ENCODE data around the gene UBTD2. TPM values are rescaled to one million over a fixed set of nuclear protein-coding genes. Genes with fewer than 3 reads are reported as not detected.

UBTD2 gene
- polyA plus RNA-seq, 3 donors: 2.3 to 3.2 (median 2.6) TPM

DNA sequence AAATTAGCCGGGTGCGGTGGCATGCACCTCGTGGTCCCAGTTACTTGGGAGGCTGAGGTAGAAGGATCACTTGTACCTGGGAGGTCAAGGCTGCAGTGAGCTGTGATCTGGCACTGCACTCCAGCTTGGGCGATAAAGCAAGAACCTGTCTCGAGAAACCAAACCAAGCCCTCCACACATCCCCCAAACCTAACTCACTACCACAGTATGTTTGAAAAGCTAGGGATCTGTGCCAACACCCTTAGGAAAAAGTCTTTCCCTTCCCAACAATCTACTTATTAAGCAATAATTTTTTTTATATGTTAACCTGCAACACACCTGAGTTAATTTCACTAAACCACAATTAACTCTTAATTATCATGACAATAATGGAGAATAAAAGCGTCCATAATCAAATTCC is 2.2 kb downstream of the UBTD2 start:
- no peak overlapping the region for H3K4me3 Mint-ChIP-seq
- H3K27me3 Mint-ChIP-seq (ENCODE audit: low read depth in 3 of 3): peaks cover 5 to 16% (median 12%) of the 10 kb centered on the region in 3 donors
- no peak overlapping the region for H3K4me2 ChIP-seq (replicated peaks; ENCODE audit: extremely low read depth, low read length, poor library complexity, severe bottlenecking)

DNA sequence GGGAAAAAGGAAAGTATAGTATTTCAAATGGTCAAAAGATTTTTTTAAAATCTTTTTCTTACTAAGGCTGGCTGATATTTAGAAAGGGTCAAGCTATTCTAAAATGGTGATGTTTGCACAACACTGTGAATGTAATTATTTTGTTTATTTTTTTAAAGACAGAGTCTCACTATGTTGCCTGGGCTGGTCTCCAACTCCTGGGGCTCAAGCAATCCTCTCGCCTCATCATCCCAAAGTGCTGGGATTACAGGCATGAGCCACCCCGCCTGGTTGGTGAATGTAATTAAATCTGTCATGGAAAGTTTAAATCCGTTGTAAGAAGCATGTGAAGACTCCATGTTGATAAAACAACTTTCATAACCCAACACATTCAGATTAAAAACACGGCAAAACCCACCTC is 2.6 kb downstream of the UBTD2 start:
- Mint-ChIP-seq H3K4me3 (no peak overlapping the region), H3K4me1 (peaks cover 35% of the 10 kb centered on the region), H3K27me3 (ENCODE audit: low read depth in 3 of 3) (peaks cover 4 to 14% (median 12%) of the 10 kb centered on the region in 3 donors), H3K9me3 (peaks cover 0 to 2% (median 0%) of the 10 kb centered on the region in 7 donors), H3K27ac (no peak overlapping the region), H3K36me3 (peaks cover 4 to 7% of the 10 kb centered on the region in 2 donors)
- H3K27me3 ChIP-seq (ENCODE audit: control insufficient read depth in 2 of 2, insufficient read depth in 2 of 2, low read length in 2 of 2): peaks cover 2 to 12% of the 10 kb centered on the region in 2 donors
- intact Hi-C loops (cut with micrococcal nuclease): loop anchor here (5.0 to 10.0 kb wide), 3 partner anchors 94 to 274 kb away; partner anchors contain the start of genes STK10 (in 2 of the 2) and FBXW11 (in 1 of the 2)
- no peak overlapping the region for H2AFZ ChIP-seq (ENCODE audit: insufficient read depth, low read depth, low read length, poor library complexity, severe bottlenecking)
- no peak for DNase-seq
- H3K9ac ChIP-seq (ENCODE audit: insufficient read depth, low read length, poor library complexity, severe bottlenecking): no peak overlapping the region
- H3K27ac ChIP-seq (ENCODE audit: low read depth in 1 of 2, low read length in 2 of 2): no peak overlapping the region
- H3K9me3 ChIP-seq (replicated peaks in 1 of 2; ENCODE audit: control insufficient read depth in 1 of 2, insufficient read depth in 1 of 2, low read length in 2 of 2): no peaks in the 10 kb centered on the region
- H3K36me3 ChIP-seq (replicated peaks in 1 of 2; ENCODE audit: control insufficient read depth in 1 of 2, insufficient read depth in 2 of 2, low read length in 2 of 2): no peaks in the 10 kb centered on the region
- H4K20me1 ChIP-seq (ENCODE audit: insufficient read depth, low read length): peaks cover 25% of the 10 kb centered on the region
- H3K79me2 ChIP-seq (ENCODE audit: insufficient read depth, low read length): peaks cover 60% of the 10 kb centered on the region
- H3K4me2 ChIP-seq (replicated peaks; ENCODE audit: extremely low read depth, low read length, poor library complexity, severe bottlenecking): no peak overlapping the region
- TF ChIP-seq, protein P1, sequence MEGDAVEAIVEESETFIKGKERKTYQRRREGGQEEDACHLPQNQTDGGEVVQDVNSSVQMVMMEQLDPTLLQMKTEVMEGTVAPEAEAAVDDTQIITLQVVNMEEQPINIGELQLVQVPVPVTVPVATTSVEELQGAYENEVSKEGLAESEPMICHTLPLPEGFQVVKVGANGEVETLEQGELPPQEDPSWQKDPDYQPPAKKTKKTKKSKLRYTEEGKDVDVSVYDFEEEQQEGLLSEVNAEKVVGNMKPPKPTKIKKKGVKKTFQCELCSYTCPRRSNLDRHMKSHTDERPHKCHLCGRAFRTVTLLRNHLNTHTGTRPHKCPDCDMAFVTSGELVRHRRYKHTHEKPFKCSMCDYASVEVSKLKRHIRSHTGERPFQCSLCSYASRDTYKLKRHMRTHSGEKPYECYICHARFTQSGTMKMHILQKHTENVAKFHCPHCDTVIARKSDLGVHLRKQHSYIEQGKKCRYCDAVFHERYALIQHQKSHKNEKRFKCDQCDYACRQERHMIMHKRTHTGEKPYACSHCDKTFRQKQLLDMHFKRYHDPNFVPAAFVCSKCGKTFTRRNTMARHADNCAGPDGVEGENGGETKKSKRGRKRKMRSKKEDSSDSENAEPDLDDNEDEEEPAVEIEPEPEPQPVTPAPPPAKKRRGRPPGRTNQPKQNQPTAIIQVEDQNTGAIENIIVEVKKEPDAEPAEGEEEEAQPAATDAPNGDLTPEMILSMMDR (IDR thresholded peaks at IDR 0.05): no peak
- no peak overlapping the region for H3K4me3 ChIP-seq (replicated peaks in 1 of 3; ENCODE audit: low read depth in 2 of 3, low read length in 3 of 3)
- peaks cover 17 to 44% of the 10 kb centered on the region in 2 donors for H3K4me1 ChIP-seq (ENCODE audit: control insufficient read depth in 1 of 2, insufficient read depth in 2 of 2, low read length in 2 of 2)
- WGBS (ENCODE audit: insufficient coverage): no CpG with 5 or more reads among the region's 4 CpGs

More for the DNA sequence above, 2.2 kb downstream of the UBTD2 start:
- Histone ChIP-seq H3K9ac (ENCODE audit: insufficient read depth, low read length, poor library complexity, severe bottlenecking) (no peak overlapping the region), H3K27me3 (ENCODE audit: control insufficient read depth in 2 of 2, insufficient read depth in 2 of 2, low read length in 2 of 2) (peaks cover 2 to 12% of the 10 kb centered on the region in 2 donors), H3K9me3 (replicated peaks in 1 of 2; ENCODE audit: control insufficient read depth in 1 of 2, insufficient read depth in 1 of 2, low read length in 2 of 2) (no peaks in the 10 kb centered on the region), H3K27ac (ENCODE audit: low read depth in 1 of 2, low read length in 2 of 2) (no peak overlapping the region), H2AFZ (ENCODE audit: insufficient read depth, low read depth, low read length, poor library complexity, severe bottlenecking) (no peak overlapping the region), H3K36me3 (replicated peaks in 1 of 2; ENCODE audit: control insufficient read depth in 1 of 2, insufficient read depth in 2 of 2, low read length in 2 of 2) (no peaks in the 10 kb centered on the region), H3K79me2 (ENCODE audit: insufficient read depth, low read length) (peaks cover 60% of the 10 kb centered on the region), H4K20me1 (ENCODE audit: insufficient read depth, low read length) (peaks cover 25% of the 10 kb centered on the region), H3K4me1 (ENCODE audit: control insufficient read depth in 1 of 2, insufficient read depth in 2 of 2, low read length in 2 of 2) (peaks cover 17 to 44% of the 10 kb centered on the region in 2 donors), H3K4me3 (replicated peaks in 1 of 3; ENCODE audit: low read depth in 2 of 3, low read length in 3 of 3) (no peak overlapping the region)
- WGBS (ENCODE audit: insufficient coverage): 80% methylated on average over 1 of the region's 6 CpGs
- DNase-seq: no peak
- H3K4me1 Mint-ChIP-seq: peaks cover 33% of the 10 kb centered on the region
- TF ChIP-seq, protein P1 (IDR thresholded peaks at IDR 0.05): no peak
- intact Hi-C loops (cut with micrococcal nuclease): loop anchor here (5.0 to 10.0 kb wide), 3 partner anchors 94 to 274 kb away; partner anchors contain the start of genes STK10 (in 2 of the 2) and FBXW11 (in 1 of the 2)
- H3K36me3 Mint-ChIP-seq: peaks cover 2 to 3% of the 10 kb centered on the region in 2 donors
- peak overlapping the region in 1 of 7 donors; percentile 24 for H3K27ac Mint-ChIP-seq
- H3K9me3 Mint-ChIP-seq: peaks cover 0 to 2% (median 0%) of the 10 kb centered on the region in 7 donors

All from CD14-positive monocyte (primary cell).